ENCODE measurements around the gene MEAK7. TPM values are rescaled to one million over a fixed set of nuclear protein-coding genes. Genes with fewer than 3 reads are reported as not detected.
A peak's percentile ranks its signal among the peaks of the same experiment; 100 is the strongest.

The MEAK7 gene
- total and polyA plus RNA-seq, 2 donors (not counting 1 experiment from before 2014, with no cell fraction given): 17.3 to 23.4 TPM

DNA sequence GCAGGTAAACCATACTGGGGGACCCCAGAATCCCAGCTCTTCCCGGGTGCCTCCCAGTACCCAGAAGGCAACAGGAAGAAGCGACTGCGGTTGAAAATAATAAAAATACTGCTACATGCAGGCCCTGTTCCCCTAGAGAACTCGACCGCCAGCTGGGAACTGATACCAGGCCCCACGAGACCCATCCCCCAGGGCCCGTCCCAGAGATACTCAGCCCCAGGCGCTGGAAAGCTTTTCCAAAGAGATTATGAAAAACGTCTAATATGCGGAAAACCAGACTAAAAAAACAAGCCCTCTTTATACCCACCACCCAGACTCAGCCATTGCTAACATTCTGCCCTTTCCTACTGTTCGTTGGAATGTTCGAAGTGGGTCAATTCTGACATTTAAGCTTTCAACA lies 12.9 kb upstream of the MEAK7 start:
- TF ChIP-seq, protein P1, sequence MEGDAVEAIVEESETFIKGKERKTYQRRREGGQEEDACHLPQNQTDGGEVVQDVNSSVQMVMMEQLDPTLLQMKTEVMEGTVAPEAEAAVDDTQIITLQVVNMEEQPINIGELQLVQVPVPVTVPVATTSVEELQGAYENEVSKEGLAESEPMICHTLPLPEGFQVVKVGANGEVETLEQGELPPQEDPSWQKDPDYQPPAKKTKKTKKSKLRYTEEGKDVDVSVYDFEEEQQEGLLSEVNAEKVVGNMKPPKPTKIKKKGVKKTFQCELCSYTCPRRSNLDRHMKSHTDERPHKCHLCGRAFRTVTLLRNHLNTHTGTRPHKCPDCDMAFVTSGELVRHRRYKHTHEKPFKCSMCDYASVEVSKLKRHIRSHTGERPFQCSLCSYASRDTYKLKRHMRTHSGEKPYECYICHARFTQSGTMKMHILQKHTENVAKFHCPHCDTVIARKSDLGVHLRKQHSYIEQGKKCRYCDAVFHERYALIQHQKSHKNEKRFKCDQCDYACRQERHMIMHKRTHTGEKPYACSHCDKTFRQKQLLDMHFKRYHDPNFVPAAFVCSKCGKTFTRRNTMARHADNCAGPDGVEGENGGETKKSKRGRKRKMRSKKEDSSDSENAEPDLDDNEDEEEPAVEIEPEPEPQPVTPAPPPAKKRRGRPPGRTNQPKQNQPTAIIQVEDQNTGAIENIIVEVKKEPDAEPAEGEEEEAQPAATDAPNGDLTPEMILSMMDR (conservative IDR thresholded peaks at IDR 0.05 in 1 of 2, IDR thresholded peaks at IDR 0.05 in 1 of 2; ENCODE audit: low read depth in 1 of 2, low read length in 2 of 2): no peak
- TF ChIP-seq EZH2 (IDR thresholded peaks at IDR 0.05; ENCODE audit: low read length, missing control alignments): no peak
- Histone ChIP-seq H2AFZ (ENCODE audit: low read length) (no peak overlapping the region), H3K4me2 (ENCODE audit: extremely low read depth, insufficient read depth, low read length) (no peak overlapping the region), H3K4me1 (ENCODE audit: control insufficient read depth, extremely low read depth, insufficient read depth, low read length) (peaks cover 4% of the 10 kb centered on the region), H3K4me3 (replicated peaks in 1 of 4; ENCODE audit: control extremely low read depth in 1 of 4, insufficient read depth in 1 of 4, low read depth in 3 of 4, low read length in 4 of 4) (no peak overlapping the region), H4K20me1 (ENCODE audit: control insufficient read depth, extremely low read depth, insufficient read depth, low read length) (no peaks in the 10 kb centered on the region), H3K9me3 (ENCODE audit: control insufficient read depth, insufficient read depth, low read depth, low read length) (no peaks in the 10 kb centered on the region), H3K27ac (ENCODE audit: insufficient read depth, low read length) (peak overlapping the region; percentile 69), H3K9ac (ENCODE audit: insufficient read depth, low read length) (no peak overlapping the region), H3K27me3 (ENCODE audit: control insufficient read depth, insufficient read depth, low read length) (no peaks in the 10 kb centered on the region), H3K79me2 (ENCODE audit: control insufficient read depth, insufficient read depth, low read length) (no peaks in the 10 kb centered on the region), H3K36me3 (ENCODE audit: control insufficient read depth, insufficient read depth, low read length) (no peaks in the 10 kb centered on the region)
- no peak for DNase-seq (ENCODE audit: low read depth in 2 of 2)

DNA sequence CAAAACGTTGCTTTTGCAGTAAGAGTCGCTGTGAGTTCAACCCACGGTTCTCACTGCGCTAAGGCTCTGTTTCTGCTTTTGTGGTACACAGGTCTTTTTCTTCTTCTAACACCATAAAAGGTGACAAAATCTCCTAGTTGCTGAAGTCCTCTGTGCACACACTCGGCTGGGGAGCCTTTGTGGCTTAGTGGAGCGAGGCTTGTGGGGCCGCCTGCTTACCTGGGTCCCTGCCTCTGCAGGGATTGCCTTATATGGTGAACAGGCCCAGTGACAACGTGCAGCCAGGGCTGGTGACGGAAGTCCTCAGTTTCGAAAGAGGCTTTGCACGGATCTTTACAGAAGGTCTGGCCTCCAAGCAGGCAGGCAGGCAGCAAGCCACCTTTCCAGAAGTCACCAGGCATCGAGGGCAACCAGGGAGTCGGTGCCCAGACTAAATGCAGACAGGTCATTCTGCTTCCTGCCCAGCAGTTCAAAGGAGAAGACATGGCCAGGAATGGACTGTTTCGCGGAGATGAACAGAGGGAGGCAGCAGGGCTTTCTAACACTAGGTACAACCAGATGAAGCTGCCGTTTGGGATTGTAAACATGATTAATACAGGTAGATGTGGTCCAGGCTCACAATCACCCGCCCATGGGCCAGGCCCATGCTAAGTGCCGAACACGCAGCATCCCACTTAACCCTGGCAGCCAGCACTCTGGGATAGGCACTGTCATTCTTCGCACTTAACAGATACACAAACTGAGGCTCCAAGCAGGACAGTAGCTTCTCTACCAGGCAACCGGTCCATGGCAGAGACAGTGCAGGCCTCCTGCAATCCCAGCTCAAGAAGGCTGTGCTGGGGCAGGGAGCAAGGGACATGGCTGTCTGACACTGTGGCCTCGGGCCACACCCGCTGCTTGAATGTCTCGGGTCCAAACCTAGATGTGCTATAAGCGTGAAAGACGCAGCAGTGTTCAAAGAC lies 10.7 kb upstream of the MEAK7 start:
- no peak for DNase-seq (ENCODE audit: low read depth in 2 of 2)
- TF ChIP-seq EZH2 (IDR thresholded peaks at IDR 0.05; ENCODE audit: low read length, missing control alignments): no peak
- TF ChIP-seq, protein P1 (conservative IDR thresholded peaks at IDR 0.05 in 1 of 2, IDR thresholded peaks at IDR 0.05 in 1 of 2; ENCODE audit: low read depth in 1 of 2, low read length in 2 of 2): no peak
- Histone ChIP-seq H3K4me1 (ENCODE audit: control insufficient read depth, extremely low read depth, insufficient read depth, low read length) (peaks cover 7% of the 10 kb centered on the region), H3K4me3 (replicated peaks in 1 of 4; ENCODE audit: control extremely low read depth in 1 of 4, insufficient read depth in 1 of 4, low read depth in 3 of 4, low read length in 4 of 4) (no peak overlapping the region), H3K79me2 (ENCODE audit: control insufficient read depth, insufficient read depth, low read length) (no peaks in the 10 kb centered on the region), H3K36me3 (ENCODE audit: control insufficient read depth, insufficient read depth, low read length) (no peaks in the 10 kb centered on the region), H3K9ac (ENCODE audit: insufficient read depth, low read length) (no peak overlapping the region), H3K4me2 (ENCODE audit: extremely low read depth, insufficient read depth, low read length) (no peak overlapping the region), H3K27me3 (ENCODE audit: control insufficient read depth, insufficient read depth, low read length) (no peaks in the 10 kb centered on the region), H3K9me3 (ENCODE audit: control insufficient read depth, insufficient read depth, low read depth, low read length) (no peaks in the 10 kb centered on the region), H2AFZ (ENCODE audit: low read length) (no peak overlapping the region), H4K20me1 (ENCODE audit: control insufficient read depth, extremely low read depth, insufficient read depth, low read length) (no peaks in the 10 kb centered on the region), H3K27ac (ENCODE audit: insufficient read depth, low read length) (no peak overlapping the region)

DNA sequence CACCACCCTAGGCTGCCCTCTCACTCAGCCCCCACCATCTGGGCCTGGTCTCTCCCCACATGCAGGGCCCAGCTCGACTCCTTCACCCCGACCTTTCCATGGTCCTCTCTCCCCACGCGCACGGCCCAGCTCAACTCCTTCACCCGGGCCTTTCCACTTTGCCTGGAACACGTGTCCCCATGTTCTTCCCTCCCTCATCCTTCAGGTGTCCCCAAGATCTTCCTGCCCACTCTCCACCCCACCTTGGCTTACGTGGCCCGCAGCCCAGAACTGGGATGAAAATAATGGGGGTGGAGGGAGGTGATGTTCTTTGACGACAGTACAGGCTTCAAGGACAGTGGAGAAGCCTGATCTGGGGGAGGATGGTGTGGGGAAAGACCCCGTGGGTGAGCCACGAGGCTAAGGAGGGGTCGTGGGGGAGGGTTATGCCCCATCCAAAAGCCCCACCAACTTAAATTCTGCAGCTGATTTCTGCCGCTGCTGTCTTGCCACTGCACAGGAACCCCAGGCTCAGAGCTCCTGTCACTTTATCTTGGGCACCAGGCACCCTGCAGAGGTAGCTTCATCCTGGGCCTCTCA lies 9.9 kb upstream of the MEAK7 start:
- DNase-seq (ENCODE audit: low read depth in 2 of 2): no peak
- H3K4me2 ChIP-seq (ENCODE audit: extremely low read depth, insufficient read depth, low read length): no peak overlapping the region
- H2AFZ ChIP-seq (ENCODE audit: low read length): no peak overlapping the region

More for the DNA sequence above, 9.9 kb upstream of the MEAK7 start:
- H3K4me1 ChIP-seq (ENCODE audit: control insufficient read depth, extremely low read depth, insufficient read depth, low read length): peaks cover 7% of the 10 kb centered on the region
- no peaks in the 10 kb centered on the region for H3K79me2 ChIP-seq (ENCODE audit: control insufficient read depth, insufficient read depth, low read length)
- H4K20me1 ChIP-seq (ENCODE audit: control insufficient read depth, extremely low read depth, insufficient read depth, low read length): no peaks in the 10 kb centered on the region
- TF ChIP-seq, protein P1 (conservative IDR thresholded peaks at IDR 0.05 in 1 of 2, IDR thresholded peaks at IDR 0.05 in 1 of 2; ENCODE audit: low read depth in 1 of 2, low read length in 2 of 2): no peak
- no peak for TF ChIP-seq EZH2 (IDR thresholded peaks at IDR 0.05; ENCODE audit: low read length, missing control alignments)
- no peak overlapping the region for H3K4me3 ChIP-seq (replicated peaks in 1 of 4; ENCODE audit: control extremely low read depth in 1 of 4, insufficient read depth in 1 of 4, low read depth in 3 of 4, low read length in 4 of 4)
- no peak overlapping the region for H3K27ac ChIP-seq (ENCODE audit: insufficient read depth, low read length)
- no peak overlapping the region for H3K9ac ChIP-seq (ENCODE audit: insufficient read depth, low read length)
- no peaks in the 10 kb centered on the region for H3K9me3 ChIP-seq (ENCODE audit: control insufficient read depth, insufficient read depth, low read depth, low read length)
- no peaks in the 10 kb centered on the region for H3K27me3 ChIP-seq (ENCODE audit: control insufficient read depth, insufficient read depth, low read length)
- H3K36me3 ChIP-seq (ENCODE audit: control insufficient read depth, insufficient read depth, low read length): no peaks in the 10 kb centered on the region

Data from fibroblast of lung (primary cell).